ENCODE results near the gene ST13.
"Not testable (repeated sequence)": the region's sequence is repeated elsewhere in the genome, so short reads cannot be mapped to it uniquely, and the experiment has no call there.

The ST13 gene

DNA sequence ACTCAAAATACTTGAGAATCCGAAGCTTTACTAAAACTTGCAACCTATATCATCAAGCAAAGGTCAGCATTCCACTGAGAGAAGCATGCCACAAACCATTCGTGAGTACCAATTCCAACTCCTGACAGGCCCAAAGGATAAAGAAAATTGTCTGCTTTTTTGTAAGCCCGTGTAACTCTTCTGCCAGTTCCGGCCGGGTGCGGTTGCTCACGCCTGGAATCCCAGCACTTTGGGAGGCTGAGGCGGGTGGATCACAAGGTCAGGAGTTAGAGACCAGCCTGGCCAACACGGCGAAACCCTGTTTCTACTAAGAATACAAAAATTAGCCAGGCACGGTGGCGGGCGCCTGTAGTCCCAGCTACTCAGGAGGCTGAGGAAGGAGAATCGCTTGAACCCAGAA, 74.7 kb downstream of the ST13 start:
- not testable (repeated sequence) for DNase-seq (ENCODE audit: low spot score)

Data from germinal center (tissue), 1 donor.